HAP-1 (cell line): Measurements from ENCODE around the gene FOXN3.
"Not testable (repeated sequence)": the region's sequence is repeated elsewhere in the genome, so short reads cannot be mapped to it uniquely, and the experiment has no call there.

Experiments
- DNase-seq, 2 experiments: peaks; one replicate each; pipeline ENCODE4 v3.0.0-alpha.2; 2016 to 2020; ENCODE audit warnings: low spot score in 2 of 2
- H3K27me3 ChIP-seq: fragments of 250-450 bp; sonication (Bioruptor Pico); 2 replicates; pipeline ENCODE4 v1.5.1; 2020; ENCODE audit warnings: low read depth, mild to moderate bottlenecking, moderate library complexity
- H3K36me3 ChIP-seq: fragments of 250-450 bp; sonication (Bioruptor Pico); replicated peaks from 2 replicates; pipeline ENCODE4 v1.5.1; 2020; ENCODE audit warnings: mild to moderate bottlenecking
- H3K4me1 ChIP-seq: fragments of 250-450 bp; sonication (Bioruptor Pico); 2 replicates; pipeline ENCODE4 v1.5.1; 2020; ENCODE audit warnings: mild to moderate bottlenecking
- H3K4me3 ChIP-seq: fragments of 250-450 bp; sonication (Bioruptor Pico); 2 replicates; pipeline ENCODE4 v1.5.1; 2020; ENCODE audit warnings: mild to moderate bottlenecking, moderate library complexity
- H3K9me3 ChIP-seq: fragments of 250-450 bp; sonication (Bioruptor Pico); 2 replicates; pipeline ENCODE4 v1.5.1; 2020; ENCODE audit warnings: mild to moderate bottlenecking, moderate library complexity
- in situ Hi-C: fragments of 300-500 bp; cut with MboI; formaldehyde crosslinking; loops from 3 replicates; pipeline ENCODE4 v1.14.3; 2020; ENCODE audit warnings: low sequenced_read_pairs, inconsistent platforms, mixed read lengths

The FOXN3 gene

DNA sequence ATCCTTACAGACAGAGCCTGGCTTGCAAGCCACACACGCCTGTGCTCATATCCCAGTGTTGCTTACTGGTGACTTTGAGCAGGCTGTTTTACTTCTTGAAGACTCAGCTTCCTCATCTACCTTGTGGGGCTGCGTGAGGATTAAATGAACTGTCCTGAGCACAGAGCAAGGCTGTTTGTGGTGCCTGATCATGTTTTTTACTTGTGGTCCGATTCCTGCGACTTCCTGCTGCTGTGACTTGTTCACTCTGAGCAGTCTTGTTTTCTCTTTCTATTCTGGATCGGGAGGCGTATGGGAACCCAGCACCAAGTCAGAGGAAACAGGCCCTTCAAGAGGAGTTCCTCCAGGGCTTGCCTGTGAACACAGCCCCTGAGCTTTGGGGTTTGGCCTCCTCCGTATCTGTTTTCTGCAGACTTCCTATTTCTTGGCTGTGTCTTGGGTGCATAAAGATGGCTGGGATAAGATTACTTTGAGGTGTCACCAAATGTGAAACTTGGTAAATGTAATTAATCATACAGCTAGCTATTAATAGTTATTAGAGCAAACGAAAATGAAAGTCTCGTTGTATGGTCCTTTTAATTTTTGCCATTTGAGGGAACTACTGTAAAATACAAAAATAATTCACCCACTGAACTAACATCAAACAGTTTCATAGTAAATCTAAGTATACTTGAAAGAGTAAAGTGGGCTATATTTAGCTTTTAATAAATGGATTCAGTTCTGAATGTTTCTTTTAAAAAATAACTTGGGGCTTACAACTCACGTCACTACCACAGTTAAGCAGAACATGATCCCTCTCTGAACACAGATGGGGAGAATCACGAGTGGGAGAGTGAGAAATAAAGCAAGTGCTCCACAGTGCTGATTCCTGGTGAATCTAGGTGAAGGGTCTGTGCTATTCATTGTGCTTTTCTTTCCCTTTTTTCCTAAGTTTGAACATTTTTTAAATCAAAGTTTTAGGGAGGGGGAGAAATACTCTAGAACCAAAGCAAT lies 251.5 kb downstream of the FOXN3 start:
- no peaks in the 10 kb centered on the region for H3K9me3 ChIP-seq
- no peaks in the 10 kb centered on the region for H3K27me3 ChIP-seq
- H3K4me3 ChIP-seq: no peak overlapping the region
- no peak for DNase-seq
- no peaks in the 10 kb centered on the region for H3K4me1 ChIP-seq
- H3K36me3 ChIP-seq: no peaks in the 10 kb centered on the region
- in situ Hi-C loops: no loop called here

DNA sequence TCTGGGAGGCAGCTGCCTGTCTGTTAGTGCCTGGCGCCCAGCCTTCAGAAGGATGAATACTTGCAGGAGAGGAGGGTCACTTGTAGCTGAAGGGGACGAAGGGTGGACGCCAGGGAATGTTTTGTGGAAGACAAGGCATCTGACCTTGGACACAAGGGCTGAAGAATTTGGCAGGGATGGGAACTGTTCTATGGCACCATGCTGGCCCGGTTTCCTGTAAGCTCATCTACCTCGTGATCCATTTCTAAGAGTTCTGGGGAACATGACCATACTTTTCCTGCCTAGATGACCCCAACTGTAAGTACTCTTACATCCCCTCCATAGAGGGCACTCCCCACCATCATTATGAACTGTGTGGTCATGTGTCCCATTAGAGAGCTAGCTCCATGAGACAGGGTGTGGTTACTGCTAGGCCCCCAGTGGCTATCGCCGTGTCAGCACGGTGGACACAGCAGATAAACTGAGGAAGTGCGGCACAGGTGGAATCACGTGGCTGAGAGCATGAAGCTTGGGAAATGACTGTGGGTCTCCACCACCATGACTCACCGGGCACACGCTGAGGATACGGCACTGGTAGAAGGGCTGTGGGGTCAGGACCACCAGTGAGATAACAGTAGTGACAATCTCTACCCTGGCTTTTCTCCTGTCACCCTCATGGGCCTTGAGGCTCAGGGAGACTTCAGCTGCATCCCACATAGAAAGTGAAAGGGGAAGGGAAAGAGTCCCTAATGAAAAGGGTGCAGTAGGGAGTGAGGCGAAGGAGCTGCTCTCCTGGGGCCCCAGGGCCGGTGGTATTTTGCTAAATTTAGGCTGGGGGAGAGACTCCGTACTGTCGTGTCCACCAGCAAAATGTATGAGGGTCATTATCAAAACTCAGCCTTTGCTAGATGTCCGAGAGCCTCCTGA lies 252.6 kb downstream of the FOXN3 start:
- DNase-seq: no peak
- in situ Hi-C loops: no loop called here
- H3K4me3 ChIP-seq: no peak overlapping the region
- no peaks in the 10 kb centered on the region for H3K36me3 ChIP-seq
- no peaks in the 10 kb centered on the region for H3K4me1 ChIP-seq
- H3K27me3 ChIP-seq: no peaks in the 10 kb centered on the region
- H3K9me3 ChIP-seq: no peaks in the 10 kb centered on the region

GRCh38 chr14:89163031-89163636 lies 253.9 kb downstream of the FOXN3 start:
- in situ Hi-C loops: no loop called here
- Histone ChIP-seq H3K9me3 (no peaks in the 10 kb centered on the region), H3K27me3 (no peaks in the 10 kb centered on the region), H3K36me3 (no peaks in the 10 kb centered on the region), H3K4me3 (no peak overlapping the region), H3K4me1 (no peaks in the 10 kb centered on the region)
- no peak for DNase-seq

GRCh38 chr14:89162586-89162985 lies 254.4 kb downstream of the FOXN3 start:
- H3K4me3 ChIP-seq: no peak overlapping the region
- H3K9me3 ChIP-seq: no peaks in the 10 kb centered on the region
- no peaks in the 10 kb centered on the region for H3K27me3 ChIP-seq
- no peaks in the 10 kb centered on the region for H3K4me1 ChIP-seq
- in situ Hi-C loops: no loop called here
- H3K36me3 ChIP-seq: no peaks in the 10 kb centered on the region
- DNase-seq: no peak

DNA sequence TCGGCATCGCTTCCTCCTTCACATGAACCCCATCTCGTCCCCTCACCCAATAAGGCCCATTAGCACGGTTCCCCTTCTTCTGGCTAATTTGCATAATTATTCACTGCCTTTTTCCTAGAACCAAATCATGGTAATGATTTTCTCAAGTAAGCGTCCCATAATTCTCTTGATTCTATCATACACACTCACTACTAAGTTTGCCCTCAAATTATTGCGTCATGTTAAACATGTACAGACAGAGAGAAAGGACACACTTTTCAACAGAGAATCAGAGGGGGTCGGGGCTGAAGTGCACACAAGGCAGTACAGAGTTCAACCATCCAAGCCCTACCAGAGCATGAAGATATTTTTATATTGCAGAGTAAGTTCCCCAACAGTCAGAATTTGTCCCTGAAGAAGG lies 256.6 kb downstream of the FOXN3 start:
- Histone ChIP-seq H3K36me3 (no peaks in the 10 kb centered on the region), H3K4me1 (no peaks in the 10 kb centered on the region), H3K4me3 (no peak overlapping the region), H3K27me3 (no peaks in the 10 kb centered on the region), H3K9me3 (no peaks in the 10 kb centered on the region)
- in situ Hi-C loops: no loop called here
- DNase-seq: no peak

GRCh38 chr14:89158701-89159100 lies 258.3 kb downstream of the FOXN3 start:
- Histone ChIP-seq H3K4me3 (no peak overlapping the region), H3K36me3 (no peaks in the 10 kb centered on the region)

GRCh38 chr14:89158104-89158503 lies 258.9 kb downstream of the FOXN3 start:
- H3K27me3 ChIP-seq, in situ Hi-C loops, H3K9me3 ChIP-seq, H3K4me3 ChIP-seq, DNase-seq, H3K4me1 ChIP-seq, H3K36me3 ChIP-seq: not testable (repeated sequence)

More at GRCh38 chr14:89158701-89159100, 258.3 kb downstream of the FOXN3 start:
- in situ Hi-C loops: no loop called here
- no peaks in the 10 kb centered on the region for H3K9me3 ChIP-seq
- DNase-seq: no peak
- no peaks in the 10 kb centered on the region for H3K4me1 ChIP-seq
- H3K27me3 ChIP-seq: no peaks in the 10 kb centered on the region

DNA sequence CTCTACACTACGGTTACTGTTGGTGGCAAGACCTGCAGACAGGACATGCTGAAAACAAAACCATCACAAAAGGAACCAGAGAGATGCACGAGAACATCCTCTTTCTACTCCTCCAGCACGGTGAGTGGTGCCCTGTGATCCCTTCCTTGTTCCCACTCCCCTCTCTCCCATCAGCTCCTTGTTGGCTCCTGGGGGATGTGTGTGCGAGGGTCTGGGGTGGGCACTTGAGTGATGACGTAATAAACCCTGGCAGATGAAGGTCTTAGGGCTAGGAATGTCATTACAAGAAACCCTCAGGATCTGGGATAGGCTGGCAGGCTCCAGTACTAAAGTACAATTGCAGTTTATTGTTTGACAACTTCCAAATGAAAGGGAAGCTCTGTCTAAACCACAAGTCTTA lies 261.5 kb downstream of the FOXN3 start:
- in situ Hi-C loops: no loop called here

GRCh38 chr14:89151693-89152092 lies 265.3 kb downstream of the FOXN3 start:
- H3K9me3 ChIP-seq, DNase-seq, H3K4me3 ChIP-seq, H3K36me3 ChIP-seq, in situ Hi-C loops, H3K27me3 ChIP-seq, H3K4me1 ChIP-seq: not testable (repeated sequence)

More for the DNA sequence above, 261.5 kb downstream of the FOXN3 start:
- Histone ChIP-seq H3K4me3 (no peak overlapping the region), H3K36me3 (no peaks in the 10 kb centered on the region), H3K9me3 (no peaks in the 10 kb centered on the region), H3K27me3 (no peaks in the 10 kb centered on the region), H3K4me1 (no peaks in the 10 kb centered on the region)
- no peak for DNase-seq

- H3K4me1 ChIP-seq: no peaks in the 10 kb centered on the region
- no peaks in the 10 kb centered on the region for H3K36me3 ChIP-seq
- H3K9me3 ChIP-seq: no peaks in the 10 kb centered on the region
- no peak for DNase-seq
- in situ Hi-C loops: no loop called here
- H3K4me3 ChIP-seq: no peak overlapping the region
- H3K27me3 ChIP-seq: no peaks in the 10 kb centered on the region; the same call in 1 of the 2 replicates
These were observed 270.8 kb downstream of the FOXN3 start for GRCh38 chr14:89146274-89146673.

DNA sequence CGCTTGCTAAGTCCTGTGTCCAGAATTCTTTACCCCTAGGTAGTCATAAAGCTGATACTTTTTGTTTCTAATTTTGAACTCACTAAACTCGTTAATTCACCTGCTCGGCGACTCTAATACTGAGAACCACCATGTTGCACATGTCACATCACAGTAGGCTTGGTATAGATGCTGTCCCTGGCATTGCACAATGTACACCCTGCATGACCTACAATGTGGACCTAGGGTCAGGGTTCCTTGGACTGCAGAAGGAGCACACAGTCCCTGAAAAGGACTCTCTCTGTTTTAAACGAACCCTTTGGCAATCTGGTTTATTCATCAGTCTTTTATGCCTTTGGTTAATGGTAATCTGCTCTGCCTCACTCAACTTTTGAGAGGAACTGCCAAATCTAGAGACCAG lies 272.4 kb downstream of the FOXN3 start:
- H3K36me3 ChIP-seq: no peaks in the 10 kb centered on the region
- in situ Hi-C loops: no loop called here
- peaks cover 7% of the 10 kb centered on the region for H3K4me1 ChIP-seq
- no peaks in the 10 kb centered on the region for H3K9me3 ChIP-seq
- H3K27me3 ChIP-seq: no peaks in the 10 kb centered on the region; the same call in 1 of the 2 replicates
- DNase-seq: no peak
- H3K4me3 ChIP-seq: no peak overlapping the region

- Histone ChIP-seq H3K27me3 (no peaks in the 10 kb centered on the region; the same call in 1 of the 2 replicates), H3K36me3 (no peaks in the 10 kb centered on the region), H3K4me1 (peaks cover 12% of the 10 kb centered on the region), H3K4me3 (no peak overlapping the region), H3K9me3 (no peaks in the 10 kb centered on the region)
- DNase-seq: no peak
- in situ Hi-C loops: no loop called here
These were observed 273.0 kb downstream of the FOXN3 start for GRCh38 chr14:89144066-89144465.

GRCh38 chr14:89143595-89143994 lies 273.4 kb downstream of the FOXN3 start:
- H3K4me3 ChIP-seq: no peak overlapping the region
- no peak for DNase-seq
- H3K4me1 ChIP-seq: peaks cover 13% of the 10 kb centered on the region
- no peaks in the 10 kb centered on the region for H3K36me3 ChIP-seq
- H3K9me3 ChIP-seq: no peaks in the 10 kb centered on the region
- no peaks in the 10 kb centered on the region; the same call in 1 of the 2 replicates for H3K27me3 ChIP-seq
- in situ Hi-C loops: no loop called here
